GM12801 (cell line): ENCODE measurements around the gene TSPAN18.

ENCODE experiments used
- TF ChIP-seq, protein P1 (sequence below): IDR thresholded peaks from one replicate; pipeline ENCODE4 v1.5.1; 2011; ENCODE audit warnings: control low read depth; ENCODE audit not compliant: insufficient read length; ENCODE audit errors: extremely low read depth

Gene TSPAN18

DNA sequence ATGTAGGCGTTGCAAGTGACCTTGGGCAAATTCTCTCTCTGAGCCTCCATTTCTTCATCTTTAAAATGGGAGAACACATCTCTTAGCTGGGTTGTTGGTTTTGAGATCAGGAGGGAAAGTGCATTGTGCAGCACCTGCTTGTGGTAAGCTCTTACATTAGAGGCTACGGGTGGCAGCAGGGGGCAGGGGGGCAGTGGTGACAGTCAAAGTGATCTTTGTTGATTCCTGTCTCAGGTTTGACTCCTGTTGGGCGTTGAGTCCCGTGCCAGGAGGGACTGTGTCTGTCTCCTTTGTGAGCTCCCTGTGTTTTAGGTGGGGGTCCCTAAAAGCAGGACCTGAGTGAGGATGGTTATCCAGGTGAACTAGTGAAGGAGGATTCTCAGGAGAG lies 122.2 kb downstream of the TSPAN18 start:
- TF ChIP-seq, protein P1, sequence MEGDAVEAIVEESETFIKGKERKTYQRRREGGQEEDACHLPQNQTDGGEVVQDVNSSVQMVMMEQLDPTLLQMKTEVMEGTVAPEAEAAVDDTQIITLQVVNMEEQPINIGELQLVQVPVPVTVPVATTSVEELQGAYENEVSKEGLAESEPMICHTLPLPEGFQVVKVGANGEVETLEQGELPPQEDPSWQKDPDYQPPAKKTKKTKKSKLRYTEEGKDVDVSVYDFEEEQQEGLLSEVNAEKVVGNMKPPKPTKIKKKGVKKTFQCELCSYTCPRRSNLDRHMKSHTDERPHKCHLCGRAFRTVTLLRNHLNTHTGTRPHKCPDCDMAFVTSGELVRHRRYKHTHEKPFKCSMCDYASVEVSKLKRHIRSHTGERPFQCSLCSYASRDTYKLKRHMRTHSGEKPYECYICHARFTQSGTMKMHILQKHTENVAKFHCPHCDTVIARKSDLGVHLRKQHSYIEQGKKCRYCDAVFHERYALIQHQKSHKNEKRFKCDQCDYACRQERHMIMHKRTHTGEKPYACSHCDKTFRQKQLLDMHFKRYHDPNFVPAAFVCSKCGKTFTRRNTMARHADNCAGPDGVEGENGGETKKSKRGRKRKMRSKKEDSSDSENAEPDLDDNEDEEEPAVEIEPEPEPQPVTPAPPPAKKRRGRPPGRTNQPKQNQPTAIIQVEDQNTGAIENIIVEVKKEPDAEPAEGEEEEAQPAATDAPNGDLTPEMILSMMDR, result no peak

DNA sequence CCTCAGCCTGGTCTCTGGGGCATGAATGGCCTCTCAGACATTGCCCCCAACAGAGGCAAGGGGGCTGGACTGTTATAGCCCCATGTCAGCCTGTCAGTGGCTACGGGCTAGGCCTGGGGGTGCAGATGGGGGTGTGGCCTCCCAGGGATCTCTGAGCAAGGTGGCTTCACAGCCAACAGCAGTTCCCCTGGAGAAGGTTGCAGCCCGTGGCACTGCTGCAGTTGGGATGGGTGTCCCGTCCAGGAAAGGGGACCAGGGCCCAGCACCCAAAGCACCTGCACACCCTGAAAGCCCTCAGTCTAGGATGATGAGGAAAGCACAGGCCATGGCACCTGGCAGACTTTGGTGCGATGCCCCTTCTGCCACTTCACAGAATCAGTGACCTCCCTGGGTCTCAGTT lies 122.7 kb downstream of the TSPAN18 start:
- TF ChIP-seq, protein P1, result no peak

DNA sequence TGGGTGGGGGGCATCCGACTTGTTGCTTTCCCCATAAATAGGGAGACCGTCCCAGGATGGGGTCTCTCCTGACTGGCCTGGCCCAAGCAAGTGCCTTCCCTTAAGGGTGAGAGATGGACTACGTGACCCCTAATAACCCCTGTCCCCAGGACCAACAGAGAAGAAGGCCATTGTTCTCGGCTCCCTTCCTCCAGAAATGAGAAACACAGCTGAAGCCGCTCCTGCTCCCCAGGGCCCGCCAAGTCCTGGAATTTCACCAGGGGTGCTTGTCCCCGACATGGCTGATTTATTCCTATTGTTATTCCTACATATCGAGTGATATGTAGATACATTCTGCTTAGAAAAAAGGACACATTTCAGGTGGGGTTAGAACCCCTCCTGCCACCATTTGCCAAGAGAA lies 123.2 kb downstream of the TSPAN18 start:
- TF ChIP-seq, protein P1, result no peak

DNA sequence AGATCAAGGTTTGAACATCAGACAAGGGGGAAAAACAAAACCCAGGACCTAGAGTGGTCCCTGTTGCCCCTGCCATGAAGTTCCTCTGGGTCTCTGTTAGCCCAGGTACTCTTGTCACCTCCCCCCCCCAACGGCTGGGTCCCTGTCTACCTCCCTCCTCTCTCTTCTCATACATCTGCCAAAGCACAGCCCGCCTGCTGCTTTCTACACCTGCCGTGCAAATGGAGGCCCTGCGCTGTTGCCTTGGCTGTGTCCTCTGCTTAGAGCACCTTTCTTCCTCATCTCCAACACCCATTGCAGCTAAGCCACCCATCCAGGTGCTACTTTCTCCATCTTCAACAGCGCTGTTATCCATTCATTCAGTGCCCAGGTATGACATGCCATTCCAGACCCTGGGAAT lies 124.7 kb downstream of the TSPAN18 start:
- TF ChIP-seq, protein P1, result no peak

DNA sequence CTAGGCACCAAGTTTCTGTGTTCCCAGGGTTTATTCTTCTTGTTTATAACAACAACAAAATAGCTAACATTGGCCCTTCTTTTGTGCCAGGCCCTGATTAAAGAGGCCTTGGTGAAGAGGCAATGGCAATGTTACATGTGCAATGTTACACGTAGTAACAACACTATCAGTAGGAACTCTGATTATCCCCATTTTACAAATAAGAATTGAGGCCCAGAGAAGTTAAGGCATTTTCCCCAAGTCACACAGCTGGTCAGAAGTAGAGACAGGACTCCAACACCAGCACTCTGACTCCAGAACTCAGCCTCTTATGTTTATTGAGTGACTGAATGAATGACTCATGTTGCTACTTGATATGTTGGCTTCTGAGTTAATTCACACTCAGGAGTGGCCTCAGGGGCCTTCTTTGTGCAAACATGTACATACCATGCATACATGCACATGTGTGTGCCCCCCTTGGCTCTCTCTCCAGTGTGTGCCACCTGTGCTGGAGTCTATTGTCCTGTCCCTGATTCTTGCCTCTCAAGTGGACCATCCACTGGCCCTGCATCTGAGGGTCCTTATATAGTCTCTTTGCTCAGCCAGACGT lies 125.5 kb downstream of the TSPAN18 start:
- TF ChIP-seq, protein P1, result no peak

DNA sequence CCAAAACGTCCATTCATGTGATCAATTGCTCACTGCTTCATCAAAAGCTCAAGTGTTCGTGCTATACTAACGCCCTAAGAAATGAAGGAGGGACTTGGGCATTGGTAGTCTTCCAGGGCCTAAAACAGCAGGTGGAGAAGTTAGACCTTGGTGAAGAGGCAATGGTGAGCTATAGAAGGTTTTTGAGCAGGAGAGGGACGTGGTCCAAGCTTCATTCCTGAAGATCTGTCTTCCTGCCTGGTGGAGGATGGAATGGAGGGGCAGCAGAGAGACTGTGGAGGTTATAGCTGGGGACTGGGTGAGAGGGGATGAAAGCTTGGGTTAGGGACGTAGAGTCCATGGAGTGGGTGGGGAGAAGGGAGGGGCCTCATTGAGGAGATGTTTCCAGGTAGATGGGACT lies 126.2 kb downstream of the TSPAN18 start:
- TF ChIP-seq, protein P1, result no peak

DNA sequence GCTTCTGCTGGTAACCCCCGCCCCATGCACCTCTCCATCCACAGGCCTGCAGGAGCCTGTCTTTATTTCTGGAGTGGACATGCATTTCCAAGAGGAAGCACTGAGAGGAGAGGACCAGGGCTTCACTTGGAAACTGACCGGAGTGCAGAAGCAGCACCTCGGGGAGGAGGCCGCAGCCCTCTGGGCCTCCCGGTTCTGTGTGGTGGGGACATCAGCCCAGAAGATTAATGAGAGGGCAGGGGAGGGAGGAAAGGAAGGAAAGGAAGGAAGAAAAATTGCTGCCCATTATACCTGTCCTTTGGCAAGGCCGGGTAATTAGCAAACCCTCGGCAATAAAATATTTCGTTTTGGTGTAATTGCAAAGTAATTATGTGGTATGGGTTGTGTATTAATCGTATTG lies 126.9 kb downstream of the TSPAN18 start:
- TF ChIP-seq, protein P1, result no peak
